Endothelial cell (in vitro differentiated cells): ENCODE data around the gene MAP7D2. TPM values are rescaled to one million over a fixed set of nuclear protein-coding genes. Genes with fewer than 3 reads are reported as not detected.

Experiments used
- DNase-seq: peaks from one replicate; pipeline ENCODE4 v3.0.0; 2021; ENCODE audit warnings: low spot score
- H3K27ac Mint-ChIP-seq: one replicate; pipeline ENCODE4 v1.8.0; 2021; ENCODE audit warnings: mixed read lengths, inconsistent platforms; ENCODE audit not compliant: unreplicated experiment
- H3K27me3 Mint-ChIP-seq: one replicate; pipeline ENCODE4 v1.8.0; 2021; ENCODE audit warnings: mild to moderate bottlenecking, moderate library complexity, mixed read lengths, inconsistent platforms; ENCODE audit not compliant: unreplicated experiment
- H3K36me3 Mint-ChIP-seq: one replicate; pipeline ENCODE4 v1.8.0; 2021; ENCODE audit warnings: mild to moderate bottlenecking, low read depth, mixed read lengths, inconsistent platforms; ENCODE audit not compliant: unreplicated experiment
- H3K4me1 Mint-ChIP-seq: one replicate; pipeline ENCODE4 v1.8.0; 2021; ENCODE audit warnings: mild to moderate bottlenecking, mixed read lengths, inconsistent platforms; ENCODE audit not compliant: unreplicated experiment
- H3K4me3 Mint-ChIP-seq: one replicate; pipeline ENCODE4 v1.8.0; 2021; ENCODE audit warnings: mild to moderate bottlenecking, mixed read lengths, inconsistent platforms; ENCODE audit not compliant: unreplicated experiment
- H3K9me3 Mint-ChIP-seq: one replicate; pipeline ENCODE4 v1.8.0; 2021; ENCODE audit warnings: mixed read lengths, inconsistent platforms; ENCODE audit not compliant: unreplicated experiment
- total RNA-seq: library from RNA; stranded (reverse); fragmentation: NEBNext Ultra II Directional; extraction: Animal tissue kit (Norgen Biotek cat#: 25700); gene quantifications from one replicate; pipeline ENCODE4 v1.2.1, GENCODE V29; 2021; ENCODE audit not compliant: unreplicated experiment
- TF ChIP-seq, protein P1 (sequence below): fragments of 200-600 bp; sonication (generic); IDR thresholded peaks from one replicate; pipeline ENCODE4 v1.5.0; 2021; ENCODE audit warnings: antibody characterized with exemption; ENCODE audit not compliant: unreplicated experiment

MAP7D2 gene
- total RNA-seq, 1 donor from 2014 or later, result 2.7 TPM

DNA sequence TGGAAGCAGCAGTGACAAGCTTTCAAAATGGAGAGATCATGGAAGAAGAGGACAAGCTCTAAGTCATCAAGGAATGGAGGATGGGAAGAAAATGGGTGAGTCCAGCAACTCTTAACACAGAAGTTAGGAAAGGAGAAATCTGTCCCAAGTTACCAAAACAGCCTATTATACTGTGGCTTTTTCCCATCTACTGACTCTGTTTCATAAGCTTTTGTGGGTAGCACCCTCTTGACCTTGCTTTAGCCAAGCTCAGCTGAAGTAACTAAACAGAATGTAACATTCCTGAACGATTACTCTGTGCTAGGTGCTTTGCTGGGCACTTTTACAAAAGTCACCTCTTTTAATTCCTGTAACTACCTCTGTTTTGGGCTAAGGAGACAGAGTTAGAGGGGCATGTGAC is 54.9 kb downstream of the MAP7D2 start:
- H3K27ac Mint-ChIP-seq, result no peak overlapping the region

DNA sequence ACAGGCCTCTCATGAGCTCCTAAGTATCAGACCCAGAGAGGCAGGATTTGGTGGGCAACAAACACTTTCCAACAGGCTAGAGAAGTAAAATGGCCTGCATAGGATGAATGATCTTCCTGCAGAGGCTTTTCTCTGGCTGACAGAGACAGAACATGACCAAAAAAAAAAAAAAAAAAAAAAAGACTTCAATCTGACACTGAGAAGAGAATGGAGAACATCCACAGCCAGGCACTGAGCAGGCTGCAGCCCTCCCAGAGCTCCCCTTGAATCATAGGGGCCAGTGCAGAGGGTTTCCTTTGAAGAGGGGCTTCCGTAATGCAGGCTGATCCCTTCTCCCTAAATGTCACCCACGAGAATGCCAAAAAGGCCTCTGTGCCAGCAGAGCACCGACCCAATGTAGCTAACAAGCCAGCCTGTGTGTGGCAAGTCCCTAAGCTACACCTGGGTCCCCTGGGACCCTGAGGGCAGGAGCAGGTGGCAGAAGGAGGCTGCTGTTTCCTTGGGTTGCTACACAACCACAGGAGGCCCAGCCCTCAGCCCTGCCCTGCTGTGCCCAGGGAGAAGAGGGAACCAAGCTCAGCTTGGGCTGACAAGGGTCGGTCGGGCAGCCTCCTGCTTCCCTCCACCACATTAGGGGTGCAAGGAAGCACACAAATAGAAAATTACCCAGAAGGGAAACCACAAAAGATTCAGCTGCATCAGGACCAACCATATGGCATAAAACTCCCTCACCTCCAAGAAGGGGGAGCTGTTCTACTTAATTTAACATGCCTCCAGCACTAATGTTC is 55.6 kb downstream of the MAP7D2 start:
- no peaks in the 10 kb centered on the region for H3K4me1 Mint-ChIP-seq
- DNase-seq, result no peak
- H3K27ac Mint-ChIP-seq, result no peak overlapping the region
- H3K4me3 Mint-ChIP-seq, result no peak overlapping the region
- no peaks in the 10 kb centered on the region for H3K27me3 Mint-ChIP-seq
- no peaks in the 10 kb centered on the region for H3K9me3 Mint-ChIP-seq
- TF ChIP-seq, protein P1, sequence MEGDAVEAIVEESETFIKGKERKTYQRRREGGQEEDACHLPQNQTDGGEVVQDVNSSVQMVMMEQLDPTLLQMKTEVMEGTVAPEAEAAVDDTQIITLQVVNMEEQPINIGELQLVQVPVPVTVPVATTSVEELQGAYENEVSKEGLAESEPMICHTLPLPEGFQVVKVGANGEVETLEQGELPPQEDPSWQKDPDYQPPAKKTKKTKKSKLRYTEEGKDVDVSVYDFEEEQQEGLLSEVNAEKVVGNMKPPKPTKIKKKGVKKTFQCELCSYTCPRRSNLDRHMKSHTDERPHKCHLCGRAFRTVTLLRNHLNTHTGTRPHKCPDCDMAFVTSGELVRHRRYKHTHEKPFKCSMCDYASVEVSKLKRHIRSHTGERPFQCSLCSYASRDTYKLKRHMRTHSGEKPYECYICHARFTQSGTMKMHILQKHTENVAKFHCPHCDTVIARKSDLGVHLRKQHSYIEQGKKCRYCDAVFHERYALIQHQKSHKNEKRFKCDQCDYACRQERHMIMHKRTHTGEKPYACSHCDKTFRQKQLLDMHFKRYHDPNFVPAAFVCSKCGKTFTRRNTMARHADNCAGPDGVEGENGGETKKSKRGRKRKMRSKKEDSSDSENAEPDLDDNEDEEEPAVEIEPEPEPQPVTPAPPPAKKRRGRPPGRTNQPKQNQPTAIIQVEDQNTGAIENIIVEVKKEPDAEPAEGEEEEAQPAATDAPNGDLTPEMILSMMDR, result no peak
- H3K36me3 Mint-ChIP-seq, result no peaks in the 10 kb centered on the region

More for the DNA sequence above, 54.9 kb downstream of the MAP7D2 start:
- H3K9me3 Mint-ChIP-seq, result no peaks in the 10 kb centered on the region
- no peaks in the 10 kb centered on the region for H3K27me3 Mint-ChIP-seq
- no peaks in the 10 kb centered on the region for H3K4me1 Mint-ChIP-seq
- H3K36me3 Mint-ChIP-seq, result no peaks in the 10 kb centered on the region
- no peak overlapping the region for H3K4me3 Mint-ChIP-seq
- DNase-seq, result no peak
- TF ChIP-seq, protein P1, result no peak

DNA sequence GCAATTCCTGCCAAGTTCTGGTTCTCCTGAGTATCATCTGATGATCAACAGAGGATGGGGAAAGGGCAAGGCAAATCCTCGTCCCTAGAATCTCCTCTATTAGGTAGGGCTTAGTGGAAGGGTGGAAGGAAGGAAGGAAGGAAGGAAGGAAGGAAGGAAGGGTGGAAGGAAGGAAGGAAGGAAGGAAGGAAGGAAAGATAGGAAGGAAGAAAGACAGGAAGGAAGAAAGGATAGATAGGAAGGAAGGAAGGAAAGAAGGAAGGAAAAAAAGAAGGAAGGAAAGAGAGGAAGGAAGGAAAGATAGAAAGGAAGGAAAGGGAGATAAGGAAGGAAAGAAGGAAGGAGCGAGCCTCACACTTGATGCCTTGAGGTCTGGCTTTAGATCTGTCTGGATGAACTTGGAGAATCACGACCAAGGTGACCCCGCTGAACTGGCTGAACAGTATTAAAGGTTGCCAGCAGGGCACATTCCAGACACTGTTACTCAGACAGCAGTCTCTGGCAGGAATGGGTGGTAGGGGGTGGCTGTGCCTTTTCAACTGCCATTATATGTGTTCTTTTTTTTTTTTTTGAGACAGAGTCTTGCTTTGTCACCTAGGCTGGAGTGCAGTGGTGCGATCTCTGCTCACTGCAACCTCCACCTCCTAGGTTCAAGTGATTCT is 57.1 kb downstream of the MAP7D2 start:
- no peak overlapping the region for H3K4me3 Mint-ChIP-seq
- TF ChIP-seq, protein P1, result no peak
- no peaks in the 10 kb centered on the region for H3K27me3 Mint-ChIP-seq
- H3K4me1 Mint-ChIP-seq, result no peaks in the 10 kb centered on the region
- no peak overlapping the region for H3K27ac Mint-ChIP-seq
- DNase-seq, result no peak
- H3K36me3 Mint-ChIP-seq, result no peaks in the 10 kb centered on the region
- no peaks in the 10 kb centered on the region for H3K9me3 Mint-ChIP-seq

DNA sequence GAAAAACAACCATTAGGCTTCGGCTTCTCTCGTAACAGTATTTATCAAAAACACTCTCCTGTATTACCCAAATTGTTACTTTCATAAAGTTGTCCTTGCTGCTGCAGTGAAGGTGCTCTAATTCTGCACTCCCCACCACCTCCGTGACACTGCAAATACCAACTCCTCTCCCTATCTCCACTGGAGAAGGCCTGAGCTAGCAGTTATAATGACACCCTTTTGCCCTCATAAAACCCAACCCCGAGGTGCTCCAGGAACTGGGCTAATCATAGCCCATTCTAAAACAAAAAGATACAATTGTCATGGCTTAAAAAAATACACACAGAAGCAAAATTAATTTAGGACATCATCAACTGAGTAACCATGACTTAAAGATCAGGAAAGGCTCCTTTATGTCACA is 59.2 kb downstream of the MAP7D2 start:
- H3K27me3 Mint-ChIP-seq, result no peaks in the 10 kb centered on the region
- TF ChIP-seq, protein P1, result no peak
- no peak overlapping the region for H3K4me3 Mint-ChIP-seq
- H3K9me3 Mint-ChIP-seq, result no peaks in the 10 kb centered on the region
- no peak overlapping the region for H3K27ac Mint-ChIP-seq
- H3K4me1 Mint-ChIP-seq, result no peaks in the 10 kb centered on the region
- no peaks in the 10 kb centered on the region for H3K36me3 Mint-ChIP-seq
- DNase-seq, result no peak

DNA sequence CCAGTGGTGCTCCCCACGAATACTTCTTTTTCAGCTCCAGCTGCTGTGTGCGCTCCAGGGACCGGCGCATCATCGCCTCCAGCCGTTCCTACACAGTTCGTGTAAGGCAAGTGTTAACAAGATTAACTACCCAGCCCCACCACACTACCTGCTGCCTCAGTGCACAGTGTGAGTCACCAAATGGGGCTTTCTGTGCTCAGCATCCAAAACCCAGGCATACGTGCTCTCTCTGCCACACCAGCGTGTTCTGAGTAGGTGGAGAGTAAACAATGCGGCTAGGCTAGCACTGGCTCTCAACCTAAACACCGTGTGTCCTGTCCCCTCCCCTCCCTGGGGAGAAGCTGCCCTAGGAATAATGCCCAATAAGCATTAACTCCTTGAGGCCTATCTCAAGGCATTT is 60.0 kb downstream of the MAP7D2 start:
- Mint-ChIP-seq H3K9me3 (no peaks in the 10 kb centered on the region), H3K27ac (no peak overlapping the region), H3K4me1 (no peaks in the 10 kb centered on the region), H3K27me3 (no peaks in the 10 kb centered on the region), H3K36me3 (no peaks in the 10 kb centered on the region), H3K4me3 (no peak overlapping the region)
- DNase-seq, result no peak
- TF ChIP-seq, protein P1, result no peak
